Urothelium cell line (cell line): Measurements from ENCODE around the gene PHOSPHO2.

Experiments used
- DNase-seq: peaks from one replicate; pipeline ENCODE4 v3.0.0; 2011; ENCODE audit warnings: low spot score, mixed read lengths
- FAIRE-seq: peaks from 2 replicates; lab custom pipeline; 2011; peaks lifted over from hg19 to GRCh38; lab: Jason Lieb, UNC

PHOSPHO2 gene

DNA sequence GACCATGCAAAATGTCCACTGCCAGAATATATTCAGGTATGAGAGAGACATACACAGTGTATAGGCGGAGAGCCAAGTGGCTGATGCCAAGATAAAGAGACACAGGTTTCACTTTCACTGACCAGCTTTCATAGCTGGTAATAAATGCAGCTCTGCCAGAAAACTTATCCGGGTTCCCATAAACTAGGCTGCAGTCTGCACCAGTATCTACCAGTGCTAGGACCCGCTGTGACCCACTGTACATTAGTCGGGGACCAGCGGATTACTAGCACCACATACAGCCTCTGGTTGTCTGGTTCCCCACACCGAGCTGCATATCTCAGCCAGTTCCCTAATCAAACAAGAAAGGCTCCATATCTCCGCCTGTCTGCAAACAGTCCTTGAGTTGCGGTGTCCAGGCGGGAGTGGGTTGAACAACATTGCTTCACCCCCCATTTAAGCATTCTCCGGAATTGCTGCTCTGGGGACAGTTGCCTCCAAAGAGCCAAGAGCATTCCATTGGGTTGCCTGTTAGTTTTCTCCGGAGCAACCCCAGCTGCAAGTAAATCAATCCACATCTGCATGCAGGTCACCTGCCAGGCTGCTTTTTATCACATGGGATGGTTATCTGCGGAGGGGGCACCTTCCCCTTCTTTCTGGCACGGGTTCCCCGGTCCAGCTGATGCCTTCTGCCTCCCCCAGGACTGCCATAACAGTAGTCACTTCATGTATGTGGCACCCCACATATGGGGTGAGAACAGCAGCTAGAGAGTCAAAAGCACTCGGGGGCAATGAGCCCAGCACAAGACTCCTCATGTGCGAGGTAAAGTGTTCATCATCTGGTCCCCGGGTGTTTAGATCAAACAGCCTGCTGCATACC lies 21.3 kb downstream of the PHOSPHO2 start:
- no peak for FAIRE-seq
- DNase-seq: no peak

DNA sequence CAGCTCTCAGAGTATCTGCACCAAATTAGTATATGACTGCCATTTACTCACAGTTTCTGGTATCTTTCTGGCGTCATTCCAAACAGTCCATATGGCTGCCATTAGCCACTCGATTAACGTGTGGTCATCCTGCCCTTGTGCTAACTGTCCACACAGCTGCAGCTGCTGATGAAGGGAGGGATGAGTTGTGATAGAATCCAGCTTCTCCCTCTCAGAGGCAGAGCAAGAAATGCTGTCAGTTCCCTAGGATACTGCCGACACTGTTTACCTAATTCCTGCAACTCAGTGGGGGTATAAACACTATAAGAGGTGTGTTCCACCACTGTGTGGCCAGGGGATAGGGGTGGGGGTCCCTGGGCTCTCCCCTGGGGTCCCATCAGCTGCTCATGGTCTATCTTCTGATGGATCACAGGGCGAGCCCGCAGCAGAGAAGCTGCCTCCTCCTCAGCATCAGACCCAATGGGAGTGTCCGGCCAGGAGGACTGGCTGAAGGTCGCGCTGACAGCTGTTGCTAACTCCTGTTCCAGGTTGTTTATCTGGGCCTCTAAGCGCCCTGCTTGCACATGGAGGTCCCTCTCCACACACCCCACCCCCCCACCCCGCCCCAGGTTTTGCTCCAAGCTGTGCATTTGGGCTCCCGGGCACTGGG lies 22.1 kb downstream of the PHOSPHO2 start:
- FAIRE-seq (no peak), DNase-seq (no peak)

DNA sequence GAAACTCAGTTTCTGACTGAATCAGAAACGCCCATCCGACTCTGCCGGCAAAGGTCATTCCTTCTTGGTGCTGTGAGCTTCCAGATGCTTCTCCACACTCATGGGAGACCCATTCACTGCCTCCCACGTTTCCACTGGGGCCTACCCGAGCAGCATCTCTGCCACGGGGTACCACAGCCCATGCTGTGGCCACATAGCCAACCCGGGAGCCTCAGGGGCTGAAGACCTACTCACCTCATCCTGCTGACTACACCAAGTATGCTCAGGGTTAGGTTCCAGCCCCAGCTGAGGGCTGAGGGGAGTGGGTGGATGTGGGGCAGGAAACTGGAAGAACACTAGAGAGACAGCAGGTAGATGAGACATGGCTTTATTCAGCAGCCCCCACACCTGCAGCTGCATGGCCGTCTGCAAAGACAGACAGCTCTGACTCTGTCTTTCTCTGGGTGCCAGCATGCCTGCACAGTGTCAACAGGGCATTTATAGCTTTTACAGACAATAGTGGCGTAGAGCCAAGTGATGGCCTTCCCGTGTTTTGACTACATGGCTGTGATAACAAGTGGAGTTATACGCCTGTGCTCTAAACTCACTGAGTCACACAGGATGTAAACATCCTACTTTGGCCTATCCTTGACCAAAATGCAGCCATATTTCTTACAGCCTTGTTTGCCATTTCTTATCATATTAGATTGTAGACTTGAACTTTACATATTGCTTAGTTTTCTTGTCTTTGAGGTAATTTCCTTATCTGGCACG lies 22.8 kb downstream of the PHOSPHO2 start:
- FAIRE-seq (no peak), DNase-seq (peak; percentile 18)

DNA sequence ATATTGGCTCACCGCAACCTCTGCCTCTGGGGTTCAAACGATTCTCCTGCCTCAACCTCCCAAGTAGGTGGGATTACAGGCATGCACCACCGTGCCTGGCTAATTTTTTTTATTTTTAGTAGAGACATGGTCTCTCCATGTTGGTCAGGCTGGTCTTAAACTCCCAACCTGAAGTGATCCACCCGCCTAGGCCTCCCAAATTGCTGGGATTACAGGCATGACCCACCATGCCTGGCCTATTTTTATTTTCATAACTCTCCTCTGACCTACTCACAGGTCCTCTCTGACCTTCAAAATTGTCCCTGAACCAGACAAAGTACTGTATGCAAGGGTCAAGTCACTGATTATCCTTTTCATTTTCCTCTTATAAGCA lies 23.4 kb downstream of the PHOSPHO2 start:
- DNase-seq (no peak), FAIRE-seq (no peak)

DNA sequence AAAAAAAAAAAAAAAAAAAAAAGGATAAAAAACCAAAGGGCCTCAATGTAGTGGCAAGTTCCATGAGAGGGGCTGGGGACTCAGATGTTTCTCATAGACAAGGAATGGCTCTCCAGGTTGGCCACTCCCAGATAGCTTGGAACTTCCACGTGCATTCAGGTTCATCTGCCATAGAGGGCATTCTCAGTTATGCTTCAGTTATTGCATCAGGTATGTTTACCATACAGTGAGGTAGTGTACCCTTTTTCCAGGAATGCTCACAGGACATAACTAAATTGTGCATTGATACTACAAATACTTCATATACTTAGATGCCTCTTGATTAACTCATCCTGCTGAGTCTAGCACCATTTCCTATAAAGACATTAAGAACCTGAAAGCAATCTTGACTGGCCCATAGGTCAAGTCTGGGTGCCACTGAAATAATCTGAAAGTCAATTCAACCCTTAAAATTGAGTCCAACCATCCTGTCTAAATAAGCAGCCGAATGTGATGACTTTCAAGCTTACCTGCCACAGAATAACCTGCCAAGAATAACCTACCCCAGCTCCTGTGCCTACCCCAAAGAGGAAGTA lies 24.7 kb downstream of the PHOSPHO2 start:
- no peak for DNase-seq
- no peak for FAIRE-seq

DNA sequence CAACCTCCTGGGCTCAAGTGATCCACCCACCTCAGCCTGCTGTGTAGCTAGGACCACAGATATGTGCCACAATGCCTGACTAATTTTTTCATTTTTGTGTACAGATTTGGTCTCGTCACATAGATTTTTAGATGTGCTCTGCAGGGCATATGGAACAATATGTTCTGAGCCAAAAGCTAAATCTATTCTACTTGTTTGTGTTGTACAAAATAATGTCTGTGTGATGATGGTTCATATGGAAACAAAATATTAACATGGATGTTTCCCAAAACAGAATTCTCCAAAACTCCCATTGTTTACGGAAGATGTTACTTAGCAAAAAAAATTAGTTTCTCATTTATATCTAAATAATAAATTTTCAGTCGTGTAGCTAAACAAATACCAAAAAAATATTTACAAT lies 26.7 kb downstream of the PHOSPHO2 start:
- DNase-seq: no peak
- no peak for FAIRE-seq

DNA sequence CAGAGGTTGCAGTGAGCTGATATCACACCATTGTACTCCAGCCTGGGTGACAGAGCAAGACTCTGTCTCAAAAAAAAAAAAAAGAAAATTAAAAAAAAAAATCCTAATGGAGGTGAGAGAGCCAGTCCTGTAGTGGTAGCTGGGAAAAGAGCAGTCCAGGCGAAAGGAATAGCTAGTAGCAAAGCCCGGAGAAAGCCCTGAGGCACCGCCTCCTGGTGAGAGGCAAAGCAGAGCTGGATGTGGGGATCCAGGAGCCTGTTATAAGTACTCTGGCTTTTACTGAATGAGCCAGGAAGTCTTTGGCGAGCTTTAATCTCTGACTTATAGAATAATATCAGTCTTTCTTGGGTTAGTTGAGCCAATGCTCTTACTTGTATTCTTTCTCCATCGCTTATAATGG lies 32.8 kb downstream of the PHOSPHO2 start:
- DNase-seq (no peak), FAIRE-seq (no peak)

DNA sequence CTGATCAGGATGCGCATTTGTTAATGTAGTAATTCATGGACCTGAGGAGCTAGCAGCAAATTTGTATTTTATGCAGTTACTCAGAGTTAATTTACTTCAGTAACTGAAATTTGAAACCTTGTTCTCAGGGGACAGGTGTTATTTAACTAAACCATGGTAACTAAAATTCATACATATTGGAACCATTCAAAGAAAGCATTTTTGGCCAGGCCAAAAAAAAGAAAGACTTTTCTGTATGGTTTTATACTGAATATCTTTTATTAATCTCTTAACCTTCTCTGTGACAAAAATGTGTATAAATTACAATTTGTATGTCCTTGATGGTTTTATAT lies 35.0 kb downstream of the PHOSPHO2 start:
- FAIRE-seq: no peak
- no peak for DNase-seq

DNA sequence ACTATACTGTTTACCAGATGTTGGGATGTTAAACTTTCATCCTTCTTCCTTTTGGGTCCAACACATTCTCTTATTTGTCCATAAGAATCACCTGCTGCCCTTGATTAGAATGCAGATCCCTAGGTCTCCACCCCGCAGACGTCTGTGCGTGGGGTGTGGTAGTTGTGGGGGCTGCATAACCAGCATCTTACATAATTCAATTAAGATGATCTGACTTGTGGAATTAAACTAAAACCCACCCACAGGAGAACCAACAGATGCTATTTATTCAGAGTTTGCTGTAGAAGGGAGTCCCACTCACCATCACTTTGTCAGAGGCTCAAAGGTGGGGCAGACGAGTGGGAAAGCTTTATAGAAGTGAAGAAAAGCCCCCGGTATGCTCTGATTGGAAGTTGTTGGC lies 37.8 kb downstream of the PHOSPHO2 start:
- DNase-seq (no peak), FAIRE-seq (no peak)

DNA sequence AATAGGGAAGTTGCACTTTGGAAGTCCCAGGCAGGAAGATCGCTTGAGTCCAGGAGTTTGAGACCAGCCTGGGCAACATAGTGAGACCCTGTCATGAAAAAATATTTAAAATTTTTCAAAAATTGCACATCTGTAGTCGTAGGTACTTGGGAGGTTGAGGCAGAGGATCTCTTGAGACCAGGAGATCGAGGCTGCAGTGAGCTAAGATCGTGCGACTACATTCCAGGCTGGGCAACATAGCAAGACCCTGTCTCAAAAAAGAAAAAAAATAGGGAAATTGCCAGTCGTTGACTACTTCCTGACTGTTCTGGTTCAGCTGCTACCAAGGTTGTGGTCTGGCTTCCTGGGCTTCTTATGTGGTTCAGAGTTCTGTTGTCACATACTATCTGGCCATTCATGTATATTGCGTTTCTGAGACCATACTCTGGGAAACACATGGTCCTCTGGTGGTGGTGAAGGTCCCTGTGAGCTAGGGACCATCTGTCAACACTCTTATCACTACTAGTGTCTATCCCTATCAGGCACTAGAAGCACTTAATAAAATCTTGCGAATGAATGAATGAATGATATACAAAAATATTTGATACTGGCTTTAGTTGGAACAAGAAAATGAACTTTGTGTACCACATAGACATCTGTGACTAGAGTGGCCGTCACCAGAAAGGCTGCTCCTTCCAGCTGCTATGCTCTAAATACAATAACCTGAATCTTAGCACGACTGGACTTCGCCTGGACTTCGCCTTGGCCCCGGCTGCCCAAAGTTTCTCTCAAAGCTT lies 38.5 kb downstream of the PHOSPHO2 start:
- DNase-seq (no peak), FAIRE-seq (no peak)

DNA sequence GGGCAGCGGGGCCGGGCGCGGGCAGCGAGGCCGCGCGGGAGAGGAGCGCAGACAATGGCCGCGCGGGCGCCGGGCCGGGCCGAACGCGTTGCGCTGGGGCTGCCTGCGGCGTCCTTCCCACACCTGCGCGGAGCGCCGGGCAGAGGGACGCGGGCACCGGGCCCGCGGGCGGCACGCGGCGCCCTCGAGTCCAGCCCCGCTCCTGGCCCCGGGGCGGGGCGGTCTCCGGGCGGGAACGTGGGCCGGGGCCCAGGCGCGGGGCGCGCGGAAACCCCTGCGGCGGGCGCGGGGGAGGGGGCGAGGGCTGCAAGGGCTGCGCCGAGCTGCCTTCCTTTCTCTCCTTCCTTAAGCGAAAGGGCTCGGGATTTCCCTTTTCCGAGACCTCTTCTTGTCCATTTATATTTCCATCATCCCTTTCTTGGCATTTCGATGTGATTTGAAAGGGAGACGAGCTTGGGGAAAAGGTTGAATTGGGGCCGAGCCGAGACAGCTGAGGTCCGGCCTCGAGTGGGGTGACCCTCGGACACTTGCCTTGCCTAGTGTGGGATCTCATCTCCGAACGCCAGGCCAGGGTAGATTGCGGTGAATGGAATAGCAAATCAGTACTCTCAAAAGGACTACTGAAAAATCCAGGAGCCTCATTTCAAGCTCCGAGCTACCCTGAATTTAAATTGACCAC lies 40.0 kb downstream of the PHOSPHO2 start:
- DNase-seq: peak; percentile 44
- FAIRE-seq: no peak

DNA sequence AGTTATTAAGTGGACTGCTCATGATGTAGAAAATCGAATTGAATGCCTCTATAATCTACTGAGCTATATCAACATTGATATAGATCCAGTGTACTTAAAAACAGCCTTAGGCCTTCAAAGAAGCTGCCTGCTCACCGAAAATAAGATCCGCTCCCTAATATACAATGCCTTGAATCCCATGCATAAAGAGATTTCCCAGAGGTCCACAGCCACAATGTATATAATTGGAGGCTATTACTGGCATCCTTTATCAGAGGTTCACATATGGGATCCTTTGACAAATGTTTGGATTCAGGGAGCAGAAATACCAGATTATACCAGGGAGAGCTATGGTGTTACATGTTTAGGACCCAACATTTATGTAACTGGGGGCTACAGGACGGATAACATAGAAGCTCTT lies 41.4 kb downstream of the PHOSPHO2 start:
- DNase-seq (no peak), FAIRE-seq (no peak)

DNA sequence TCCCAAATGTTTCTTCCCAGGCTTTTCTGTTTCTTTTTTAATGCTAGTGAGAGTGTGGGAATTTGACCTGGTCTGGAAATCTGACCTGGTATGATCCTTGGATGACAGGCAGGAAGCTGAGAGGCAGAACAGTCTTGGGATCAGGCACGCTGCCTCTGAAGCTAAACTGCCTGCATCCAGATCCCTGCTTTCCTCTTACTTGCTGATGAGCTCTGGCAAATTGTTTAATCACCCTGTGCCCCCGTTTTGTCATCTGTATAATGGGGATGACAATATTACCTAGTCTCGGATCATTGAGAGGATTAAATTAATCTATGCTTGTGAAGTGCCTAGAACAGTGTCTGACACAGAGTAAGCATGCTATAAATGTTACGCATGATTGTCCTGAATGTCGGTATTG lies 42.6 kb downstream of the PHOSPHO2 start:
- no peak for FAIRE-seq
- DNase-seq: no peak

DNA sequence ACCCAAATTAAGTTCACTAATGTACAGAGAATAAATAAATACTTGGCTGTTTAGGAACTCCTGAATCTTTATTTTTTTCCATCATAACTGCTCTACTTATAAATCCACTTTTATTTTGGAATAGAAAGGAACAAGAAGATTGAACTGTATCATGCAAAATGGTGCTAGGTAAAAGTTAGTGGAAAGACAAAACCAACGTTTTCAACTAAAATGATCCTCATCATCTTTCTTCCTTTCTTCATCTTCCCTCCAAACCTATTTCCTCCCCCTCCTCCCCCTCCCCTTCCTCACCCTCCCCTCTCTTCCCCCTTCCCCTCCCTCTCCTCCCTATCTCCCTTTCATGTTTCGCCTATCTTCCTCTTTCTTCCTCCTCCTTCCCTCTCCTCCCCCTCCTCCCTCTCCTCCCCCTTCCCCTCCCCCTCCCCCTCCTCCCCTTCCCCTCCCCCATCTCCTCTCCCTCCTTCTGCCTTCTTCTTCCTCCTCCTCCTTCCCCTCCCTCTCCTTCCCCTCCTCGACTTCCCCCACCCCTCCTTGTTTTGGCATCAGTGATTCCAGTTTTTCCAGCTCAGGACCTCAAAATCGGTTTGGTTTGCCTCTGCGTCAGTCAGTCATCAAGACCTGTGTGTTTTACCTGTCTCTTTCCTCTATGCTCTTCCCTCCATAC lies 44.4 kb downstream of the PHOSPHO2 start:
- FAIRE-seq: no peak

DNA sequence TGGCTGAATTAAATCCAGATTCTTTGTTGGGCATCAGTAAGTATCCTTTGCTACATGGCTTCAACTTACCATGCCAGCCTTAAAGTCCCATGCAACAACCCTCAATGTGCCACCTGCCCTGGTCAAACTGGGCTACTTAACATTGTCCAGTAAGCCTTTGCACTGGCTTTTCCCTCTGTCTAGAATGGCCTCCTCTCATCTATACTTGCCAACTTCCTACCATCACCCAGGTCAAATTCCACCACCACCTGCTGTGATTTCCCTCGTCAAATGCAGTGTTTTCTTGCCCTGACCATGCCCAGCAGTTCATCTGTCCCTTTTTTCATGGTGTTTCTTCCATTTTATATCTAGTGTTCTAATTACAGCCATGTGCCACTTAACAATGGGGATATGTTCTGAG lies 45.1 kb downstream of the PHOSPHO2 start:
- FAIRE-seq: no peak

More for the DNA sequence above, 44.4 kb downstream of the PHOSPHO2 start:
- no peak for DNase-seq

DNA sequence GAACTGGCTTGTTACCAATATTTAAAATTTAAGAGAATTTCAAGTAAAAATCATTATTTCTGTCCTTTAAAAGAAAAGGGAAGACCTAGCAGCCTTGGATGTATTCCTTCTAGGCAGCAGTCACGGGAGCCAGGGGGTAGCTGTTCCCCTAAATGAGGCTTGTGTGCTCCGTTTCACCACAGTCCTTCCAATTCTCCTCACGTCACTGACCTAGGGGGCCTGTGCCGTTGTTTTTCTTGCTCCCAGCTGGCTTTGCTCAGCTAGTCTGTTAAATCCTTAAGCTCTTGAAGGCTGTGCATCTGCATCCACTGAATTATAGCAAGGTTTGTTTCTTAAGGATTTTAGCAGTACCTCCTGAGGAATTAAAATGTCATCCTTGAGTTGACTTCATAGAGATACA lies 49.3 kb downstream of the PHOSPHO2 start:
- DNase-seq (no peak), FAIRE-seq (no peak)

More for the DNA sequence above, 45.1 kb downstream of the PHOSPHO2 start:
- DNase-seq: no peak

DNA sequence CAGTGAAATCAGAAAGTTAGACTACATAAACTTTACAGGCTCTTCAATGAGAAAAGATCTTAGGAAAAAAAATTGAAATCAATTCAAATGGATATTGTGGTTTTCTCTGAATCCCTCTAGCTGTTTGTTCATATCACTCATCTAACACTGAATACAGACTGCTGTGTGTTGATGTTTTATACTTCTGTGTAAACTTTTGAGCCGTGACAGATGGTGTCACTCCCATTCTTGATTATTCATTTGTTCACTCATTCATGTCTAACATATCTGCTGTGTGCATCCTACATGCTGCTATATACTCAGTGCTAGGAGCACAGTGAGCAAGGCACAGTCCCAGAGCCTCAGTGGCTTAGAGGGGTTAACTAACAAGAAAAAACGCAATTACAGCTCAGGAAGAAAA lies 52.0 kb downstream of the PHOSPHO2 start:
- DNase-seq (no peak), FAIRE-seq (no peak)

DNA sequence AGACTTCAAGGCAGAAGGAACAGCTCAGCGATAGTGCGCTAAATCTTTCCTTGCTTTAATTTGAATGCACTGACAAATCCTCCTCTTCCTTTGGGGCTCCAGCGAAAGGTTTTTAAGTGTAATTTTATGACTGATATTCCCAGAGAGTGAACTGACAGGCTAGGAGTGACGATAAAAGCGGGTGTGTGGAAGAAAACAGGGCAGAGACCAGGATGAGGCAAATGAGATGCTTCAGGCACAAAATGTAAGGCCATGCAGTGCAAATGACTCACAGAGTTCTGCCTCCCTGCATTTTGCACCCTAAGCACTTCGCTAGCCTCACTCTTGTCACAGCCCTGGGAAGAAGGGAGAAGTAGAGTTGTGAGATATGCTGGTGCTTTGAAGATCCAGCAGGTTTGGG lies 54.0 kb downstream of the PHOSPHO2 start:
- no peak for FAIRE-seq
- no peak for DNase-seq
